A673 (cell line): ENCODE measurements around the gene ATP8A1. TPM values are rescaled to one million over a fixed set of nuclear protein-coding genes. Genes with fewer than 3 reads are reported as not detected.

Source experiments
- BruUV-seq: library from RNA; stranded (reverse); fragments of 400-500 nt; replicated peaks from 2 replicates; lab custom pipeline; 2021; lab: Mats Ljungman, UMichigan
- CTCF ChIA-PET: fragments of 300-600 bp; sonication (Branson Sonifier 250); formaldehyde crosslinking; loops from one replicate; lab custom pipeline; 2022; ENCODE audit warnings: antibody characterized with exemption; lab: Charles Lee
- POLR2A ChIA-PET: fragments of 300-600 bp; sonication (Branson Sonifier 250); formaldehyde crosslinking; loops from one replicate; lab custom pipeline; 2022; ENCODE audit warnings: antibody characterized with exemption; ENCODE audit not compliant: low non-redundant PET; lab: Charles Lee
- DNase-seq: peaks from one replicate; pipeline ENCODE4 v3.0.0-alpha.2; 2015; ENCODE audit warnings: low spot score
- H3K27ac ChIP-seq: fragments of 200-600 bp; sonication (generic); 2 replicates; pipeline ENCODE4 v1.5.1; 2016; ENCODE audit warnings: mixed run types, low read depth, mild to moderate bottlenecking, mixed read lengths, antibody characterized with exemption, low read length; ENCODE audit not compliant: poor library complexity, severe bottlenecking
- H3K27me3 ChIP-seq: fragments of 200-600 bp; sonication (generic); replicated peaks from 2 replicates; pipeline ENCODE4 v1.6.1; 2017; ENCODE audit warnings: mixed run types, low read depth, mild to moderate bottlenecking, mixed read lengths, antibody characterized with exemption, low read length; ENCODE audit not compliant: insufficient read depth, poor library complexity
- H3K36me3 ChIP-seq: fragments of 200-600 bp; sonication (generic); 2 replicates; pipeline ENCODE4 v1.6.1; 2016; ENCODE audit warnings: mixed run types, mild to moderate bottlenecking, mixed read lengths, antibody characterized with exemption, low read length; ENCODE audit not compliant: insufficient read depth, poor library complexity, severe bottlenecking
- H3K4me1 ChIP-seq: fragments of 200-600 bp; sonication (generic); 2 replicates; pipeline ENCODE4 v1.6.1; 2017; ENCODE audit warnings: mixed run types, mild to moderate bottlenecking, mixed read lengths, antibody characterized with exemption, low read length; ENCODE audit not compliant: insufficient read depth, poor library complexity, severe bottlenecking
- H3K4me3 ChIP-seq: fragments of 200-600 bp; sonication (generic); 2 replicates; pipeline ENCODE4 v1.5.1; 2016; ENCODE audit warnings: low read depth, mixed run types, mild to moderate bottlenecking, mixed read lengths, low read length; ENCODE audit not compliant: poor library complexity, severe bottlenecking
- H3K9me3 ChIP-seq: fragments of 200-600 bp; sonication (generic); 2 replicates; pipeline ENCODE4 v1.6.1; 2016; ENCODE audit warnings: mixed run types, low read depth, mild to moderate bottlenecking, mixed read lengths, antibody characterized with exemption, low read length; ENCODE audit not compliant: poor library complexity, severe bottlenecking
- EZH2 ChIP-seq: fragments of 200-600 bp; sonication (generic); IDR thresholded peaks from 2 replicates; pipeline ENCODE4 v1.6.1; 2017; ENCODE audit warnings: borderline replicate concordance, low read depth, mild to moderate bottlenecking, mixed read lengths, antibody characterized with exemption, low read length; ENCODE audit not compliant: poor library complexity, severe bottlenecking
- intact Hi-C: fragments of 100-400 bp; cut with micrococcal nuclease; formaldehyde crosslinking; loops from one replicate; pipeline ENCODE4 v1.10.0; 2022; ENCODE audit not compliant: unreplicated experiment
- total RNA-seq: library from RNA; stranded (reverse); gene quantifications from 2 replicates; pipeline ENCODE4 v1.2.3, GENCODE V29; 2021
- TF ChIP-seq, protein P1 (sequence below): fragments of 300-800, 200-600 bp; sonication (generic); conservative IDR thresholded peaks from 2 replicates; pipeline ENCODE4 v1.5.1; 2017; ENCODE audit warnings: low read depth, mild to moderate bottlenecking, antibody characterized with exemption, low read length, moderate library complexity, mixed read lengths

The ATP8A1 gene
- total RNA-seq, 1 experiment from 2014 or later, result 0.28 TPM

- Histone ChIP-seq H3K4me3 (no peak overlapping the region), H3K27me3 (no peaks in the 10 kb centered on the region), H3K27ac (no peak overlapping the region), H3K9me3 (no peaks in the 10 kb centered on the region), H3K36me3 (no peaks in the 10 kb centered on the region), H3K4me1 (no peaks in the 10 kb centered on the region)
- ChIA-PET CTCF (no interaction called here), POLR2A (no interaction called here)
- BruUV-seq, result no TSS peak
- no peak for DNase-seq
- TF ChIP-seq, protein P1, sequence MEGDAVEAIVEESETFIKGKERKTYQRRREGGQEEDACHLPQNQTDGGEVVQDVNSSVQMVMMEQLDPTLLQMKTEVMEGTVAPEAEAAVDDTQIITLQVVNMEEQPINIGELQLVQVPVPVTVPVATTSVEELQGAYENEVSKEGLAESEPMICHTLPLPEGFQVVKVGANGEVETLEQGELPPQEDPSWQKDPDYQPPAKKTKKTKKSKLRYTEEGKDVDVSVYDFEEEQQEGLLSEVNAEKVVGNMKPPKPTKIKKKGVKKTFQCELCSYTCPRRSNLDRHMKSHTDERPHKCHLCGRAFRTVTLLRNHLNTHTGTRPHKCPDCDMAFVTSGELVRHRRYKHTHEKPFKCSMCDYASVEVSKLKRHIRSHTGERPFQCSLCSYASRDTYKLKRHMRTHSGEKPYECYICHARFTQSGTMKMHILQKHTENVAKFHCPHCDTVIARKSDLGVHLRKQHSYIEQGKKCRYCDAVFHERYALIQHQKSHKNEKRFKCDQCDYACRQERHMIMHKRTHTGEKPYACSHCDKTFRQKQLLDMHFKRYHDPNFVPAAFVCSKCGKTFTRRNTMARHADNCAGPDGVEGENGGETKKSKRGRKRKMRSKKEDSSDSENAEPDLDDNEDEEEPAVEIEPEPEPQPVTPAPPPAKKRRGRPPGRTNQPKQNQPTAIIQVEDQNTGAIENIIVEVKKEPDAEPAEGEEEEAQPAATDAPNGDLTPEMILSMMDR, result no peak
- TF ChIP-seq EZH2, result no peak
- intact Hi-C loops, result no loop called here
Measured at GRCh38 chr4:42474406-42474805, 182.5 kb downstream of the ATP8A1 start.

GRCh38 chr4:42473071-42473684, 183.7 kb downstream of the ATP8A1 start:
- intact Hi-C loops, result no loop called here
- Histone ChIP-seq H3K9me3 (no peaks in the 10 kb centered on the region), H3K4me3 (no peak overlapping the region), H3K27me3 (no peaks in the 10 kb centered on the region), H3K4me1 (no peaks in the 10 kb centered on the region), H3K27ac (no peak overlapping the region), H3K36me3 (no peaks in the 10 kb centered on the region)
- no peak for DNase-seq
- BruUV-seq, result no TSS peak
- TF ChIP-seq, protein P1, result no peak
- no peak for TF ChIP-seq EZH2
- POLR2A ChIA-PET, result no interaction called here
- CTCF ChIA-PET, result no interaction called here

DNA sequence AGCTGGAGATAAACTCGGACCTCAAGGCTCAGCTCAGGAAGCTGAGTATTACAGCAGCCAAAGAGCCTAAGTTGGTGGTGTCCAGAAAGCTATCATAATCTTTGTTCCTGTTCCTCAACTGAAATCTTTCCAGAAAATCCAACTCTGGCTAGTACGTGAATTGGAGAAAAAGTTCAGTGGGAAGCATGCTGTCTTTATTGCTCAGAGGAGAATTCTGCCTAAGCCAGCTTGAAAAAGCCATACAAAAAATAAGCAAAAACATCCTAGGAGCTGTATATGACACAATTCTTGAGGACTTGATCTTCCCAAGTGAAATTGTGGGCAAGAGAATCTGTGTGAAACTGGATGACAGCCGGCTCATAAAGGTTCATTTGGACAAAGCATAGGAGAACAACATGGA, 185.0 kb downstream of the ATP8A1 start:
- H3K9me3 ChIP-seq, result no peaks in the 10 kb centered on the region
- BruUV-seq, result no TSS peak
- H3K27ac ChIP-seq, result no peak overlapping the region
- H3K36me3 ChIP-seq, result no peaks in the 10 kb centered on the region
- no peak for DNase-seq
- intact Hi-C loops, result no loop called here
- TF ChIP-seq EZH2, result no peak
- TF ChIP-seq, protein P1, result no peak
- POLR2A ChIA-PET, result no interaction called here
- CTCF ChIA-PET, result interaction anchor here (0.5 kb wide), 1 partner anchor 201 kb away, joined by 3 read pairs; no protein-coding TSS in a partner anchor
- H3K4me3 ChIP-seq, result no peak overlapping the region
- no peaks in the 10 kb centered on the region for H3K27me3 ChIP-seq
- H3K4me1 ChIP-seq, result no peaks in the 10 kb centered on the region
